HG03066 (cell line): ENCODE data around the gene WDR7.
A peak's percentile ranks its signal among the peaks of the same experiment; 100 is the strongest.

ENCODE experiments used
- ATAC-seq: cut with Tn5 transposase; IDR thresholded peaks from one replicate; pipeline ENCODE4 v1.9.1; 2021; ENCODE audit warnings: low read depth; ENCODE audit not compliant: unreplicated experiment

Gene WDR7

GRCh38 chr18:56789889-56790180 is 138.7 kb downstream of the WDR7 start:
- ATAC-seq: no peak

GRCh38 chr18:56795381-56795780 is 144.2 kb downstream of the WDR7 start:
- ATAC-seq: no peak

GRCh38 chr18:56799756-56800155 is 148.6 kb downstream of the WDR7 start:
- ATAC-seq: no peak

- no peak for ATAC-seq
Observed at GRCh38 chr18:56803051-56803450, 151.9 kb downstream of the WDR7 start.

GRCh38 chr18:56804395-56804794 is 153.2 kb downstream of the WDR7 start:
- no peak for ATAC-seq

- ATAC-seq: no peak
Observed at GRCh38 chr18:56807901-56808300, 156.7 kb downstream of the WDR7 start.

- ATAC-seq: no peak
Observed at GRCh38 chr18:56812674-56813073, 161.5 kb downstream of the WDR7 start.

- no peak for ATAC-seq
Observed at GRCh38 chr18:56815926-56816325, 164.8 kb downstream of the WDR7 start.

- no peak for ATAC-seq
Observed at GRCh38 chr18:56823986-56824565, 172.9 kb downstream of the WDR7 start.

- ATAC-seq: no peak
Observed at GRCh38 chr18:56825321-56825720, 174.2 kb downstream of the WDR7 start.

- ATAC-seq: no peak
Observed at GRCh38 chr18:56825878-56826277, 174.7 kb downstream of the WDR7 start.

- no peak for ATAC-seq
Observed at GRCh38 chr18:56831988-56832387, 180.8 kb downstream of the WDR7 start.

GRCh38 chr18:56835331-56835730 is 184.2 kb downstream of the WDR7 start:
- no peak for ATAC-seq

GRCh38 chr18:56836173-56836572 is 185.0 kb downstream of the WDR7 start:
- no peak for ATAC-seq

GRCh38 chr18:56841836-56842235 is 190.7 kb downstream of the WDR7 start:
- ATAC-seq: no peak

- ATAC-seq: no peak
Observed at GRCh38 chr18:56843241-56843640, 192.1 kb downstream of the WDR7 start.

- no peak for ATAC-seq
Observed at GRCh38 chr18:56844556-56844955, 193.4 kb downstream of the WDR7 start.

GRCh38 chr18:56851774-56852173 is 200.6 kb downstream of the WDR7 start:
- ATAC-seq: peak; percentile 96

GRCh38 chr18:56853961-56854360 is 202.8 kb downstream of the WDR7 start:
- no peak for ATAC-seq

GRCh38 chr18:56861244-56861643 is 210.1 kb downstream of the WDR7 start:
- ATAC-seq: no peak

GRCh38 chr18:56869189-56869777 is 218.1 kb downstream of the WDR7 start:
- peak; percentile 58 for ATAC-seq

GRCh38 chr18:56870982-56871381 is 219.8 kb downstream of the WDR7 start:
- ATAC-seq: no peak

GRCh38 chr18:56872140-56872539 is 221.0 kb downstream of the WDR7 start:
- no peak for ATAC-seq
